Left lobe of liver (tissue), 2 donors: ENCODE data around the gene FAM72B. TPM values are rescaled to one million over a fixed set of nuclear protein-coding genes. Genes with fewer than 3 reads are reported as not detected.
"Not testable (repeated sequence)": the region's sequence is repeated elsewhere in the genome, so short reads cannot be mapped to it uniquely, and the experiment has no call there.

Experiments
- ATAC-seq: fragments of 200-7000 bp; cut with Tn5 transposase; one replicate; pipeline ENCODE4 v1.9.1; 2020; ENCODE audit warnings: mild to moderate bottlenecking, moderate library complexity
- DNase-seq: peaks from one replicate; pipeline ENCODE4 v3.0.0-alpha.2; 2020; ENCODE audit warnings: low spot score
- total RNA-seq: library from RNA; stranded (reverse); gene quantifications from one replicate; pipeline ENCODE4 v1.2.1, GENCODE V29; 2021
- donor health status: DM: no; HTN: no; CAD: no; lungs with moderate emphysema.
- donor health status: DM: no; HTN: yes; CAD: no.

Gene FAM72B
- total RNA-seq: 0.13 TPM

DNA sequence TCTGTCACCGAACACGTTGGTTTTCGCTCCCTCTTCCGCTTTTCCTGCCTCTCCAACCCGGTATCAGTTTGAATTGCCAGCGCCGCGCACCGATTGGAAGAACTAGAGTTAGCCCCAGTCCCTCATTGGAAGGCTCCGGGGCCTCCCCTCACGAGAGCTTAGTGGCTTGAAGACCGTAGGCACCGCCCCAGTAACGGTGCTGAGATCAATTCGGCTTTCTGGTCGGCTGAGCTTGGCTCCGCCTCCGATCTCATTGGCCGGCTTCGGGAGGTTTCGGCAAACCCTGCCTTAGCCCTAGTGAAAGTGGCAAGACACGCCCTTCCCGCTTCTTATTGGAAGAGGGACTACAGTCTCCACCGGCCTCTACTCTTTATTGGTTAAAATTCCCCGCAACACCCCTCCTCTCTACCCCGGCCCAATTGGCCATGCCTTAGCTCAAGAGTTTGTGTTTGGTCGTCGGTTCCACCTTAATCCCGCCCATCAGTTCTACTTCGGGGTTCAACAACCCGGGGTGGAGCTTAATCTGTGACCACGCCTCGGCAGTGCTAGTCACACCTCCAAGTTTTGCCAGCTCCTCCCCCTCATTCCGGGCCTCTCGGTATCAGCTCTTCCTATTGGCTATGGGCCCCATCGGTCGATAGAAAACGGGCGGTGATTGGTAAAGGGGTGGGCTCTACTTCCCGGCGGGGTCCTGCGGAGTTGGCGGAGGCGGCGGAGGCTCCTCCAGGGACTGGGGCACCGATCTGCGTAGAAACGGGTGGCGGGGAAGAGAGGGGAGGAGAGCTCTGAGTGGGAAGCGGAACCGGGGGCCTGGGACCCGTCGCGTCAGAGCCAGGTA lies at the start of gene FAM72B, which contains the start of gene SRGAP2C:
Gene FAM72B, minus strand, starts transcription at position 51 of the 838 bp plus-strand sequence. CDS start 851 bp downstream, outside the sequence.
Gene SRGAP2C, plus strand, starts transcription at position 686 of the 838 bp plus-strand sequence. CDS start 2,472 bp downstream, outside the sequence.
- ATAC-seq: peak; percentile 81
- DNase-seq: peak; percentile 94

DNA sequence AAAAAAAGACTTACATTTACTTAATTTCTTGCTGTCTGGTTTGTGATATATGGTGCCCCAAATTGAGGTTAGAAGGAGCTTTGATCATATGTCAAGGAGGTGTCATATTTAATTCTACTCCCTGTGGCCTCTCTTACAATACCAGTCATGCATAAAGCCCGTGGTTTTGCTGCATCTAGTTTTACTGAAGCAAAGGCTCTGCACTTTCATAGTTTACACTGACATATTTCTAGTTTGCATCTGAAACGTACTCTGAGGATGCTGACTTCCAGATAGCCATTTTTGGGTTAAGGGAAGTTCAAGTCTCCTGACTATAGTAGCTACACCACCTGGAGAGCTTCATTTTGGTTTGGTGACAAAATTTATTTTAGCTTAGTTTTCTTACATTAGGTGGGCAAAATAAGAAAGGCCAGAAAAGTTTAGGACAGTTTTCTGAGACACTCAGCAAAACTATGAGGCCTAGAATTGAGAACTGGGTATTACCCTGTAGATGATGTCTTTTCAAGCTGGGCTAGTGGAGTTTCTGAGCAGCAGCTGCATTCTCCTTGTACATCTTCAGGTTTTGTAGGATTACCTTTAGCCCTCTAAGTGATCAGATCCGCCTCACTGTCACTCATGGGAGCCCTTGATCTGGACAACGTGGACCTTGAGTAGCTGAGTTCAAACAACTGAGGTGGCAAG lies 48.4 kb upstream of the FAM72B start:
- not testable (repeated sequence) for ATAC-seq, DNase-seq

DNA sequence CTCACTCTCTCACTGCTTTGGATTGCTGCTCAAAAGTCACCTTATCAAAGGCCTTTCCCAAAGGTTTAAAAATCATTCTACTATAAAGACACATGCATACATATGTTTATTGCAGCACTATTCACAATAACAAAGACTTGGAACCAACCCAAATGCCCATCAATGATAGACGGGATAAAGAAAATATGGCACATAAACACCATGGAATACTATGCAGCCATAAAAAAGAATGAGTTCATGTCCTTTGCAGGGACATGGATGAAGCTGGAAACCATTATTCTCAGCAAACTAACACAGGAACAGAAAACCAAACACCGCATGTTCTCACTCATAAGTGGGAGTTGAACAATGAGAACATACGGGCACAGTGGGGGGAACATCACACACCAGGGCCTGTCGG lies 46.5 kb upstream of the FAM72B start:
- not testable (repeated sequence) for DNase-seq, ATAC-seq

DNA sequence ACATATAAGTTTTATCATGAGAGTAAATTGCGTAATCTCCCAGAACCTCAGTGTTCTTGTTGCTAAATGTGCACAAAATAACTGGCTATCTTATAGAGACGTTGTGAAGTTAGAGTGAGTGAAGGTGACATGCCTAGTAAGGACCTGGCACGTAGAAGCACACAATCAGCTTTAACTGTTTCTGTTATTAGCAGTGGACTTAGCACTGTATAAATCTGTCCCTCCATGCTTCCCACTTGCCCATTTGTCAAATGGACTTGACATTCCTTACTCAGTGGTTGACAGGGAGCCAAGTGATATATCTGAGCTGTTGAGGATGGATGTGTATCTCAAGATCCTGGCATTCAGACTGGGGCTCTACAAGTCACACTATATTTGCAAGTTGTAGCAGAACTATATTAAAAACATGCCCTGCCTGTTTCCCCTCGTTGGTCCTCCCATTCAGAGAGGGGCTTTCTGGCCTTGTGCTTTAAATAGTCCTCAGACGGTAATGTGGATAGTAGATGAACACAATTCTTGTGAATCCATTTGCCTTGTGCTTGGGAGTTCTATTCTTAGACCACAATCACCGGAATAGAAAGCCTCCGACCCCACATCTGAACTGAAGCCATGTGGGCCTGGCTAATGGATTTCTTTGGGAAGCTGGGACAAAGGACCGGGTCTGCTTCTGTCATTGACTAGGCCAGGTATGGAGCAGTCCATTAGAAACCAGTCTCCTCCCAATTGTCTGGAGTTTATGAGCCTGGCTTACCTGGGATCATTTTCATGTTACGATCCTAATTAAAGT lies 43.6 kb upstream of the FAM72B start:
- not testable (repeated sequence) for DNase-seq, ATAC-seq

DNA sequence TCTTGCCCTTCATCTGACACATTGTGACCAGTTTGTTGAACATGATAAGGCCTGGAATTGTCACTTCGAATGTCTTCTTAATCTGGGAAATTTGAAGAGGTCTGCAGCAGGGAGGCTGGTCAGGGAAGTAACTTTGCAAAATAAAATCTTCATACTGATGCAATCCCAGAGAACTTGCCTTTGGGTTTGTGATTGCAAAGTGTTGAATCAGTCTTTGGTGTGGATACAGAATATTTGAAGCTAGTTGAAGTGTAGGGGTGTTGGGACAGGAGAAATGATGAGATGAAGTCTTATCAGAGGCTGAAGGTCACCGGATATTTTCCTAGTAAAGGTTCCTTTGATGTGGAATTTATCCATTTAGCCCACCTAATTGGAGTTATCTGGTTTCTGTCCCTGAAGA lies 42.8 kb upstream of the FAM72B start:
- ATAC-seq: not testable (repeated sequence)

DNA sequence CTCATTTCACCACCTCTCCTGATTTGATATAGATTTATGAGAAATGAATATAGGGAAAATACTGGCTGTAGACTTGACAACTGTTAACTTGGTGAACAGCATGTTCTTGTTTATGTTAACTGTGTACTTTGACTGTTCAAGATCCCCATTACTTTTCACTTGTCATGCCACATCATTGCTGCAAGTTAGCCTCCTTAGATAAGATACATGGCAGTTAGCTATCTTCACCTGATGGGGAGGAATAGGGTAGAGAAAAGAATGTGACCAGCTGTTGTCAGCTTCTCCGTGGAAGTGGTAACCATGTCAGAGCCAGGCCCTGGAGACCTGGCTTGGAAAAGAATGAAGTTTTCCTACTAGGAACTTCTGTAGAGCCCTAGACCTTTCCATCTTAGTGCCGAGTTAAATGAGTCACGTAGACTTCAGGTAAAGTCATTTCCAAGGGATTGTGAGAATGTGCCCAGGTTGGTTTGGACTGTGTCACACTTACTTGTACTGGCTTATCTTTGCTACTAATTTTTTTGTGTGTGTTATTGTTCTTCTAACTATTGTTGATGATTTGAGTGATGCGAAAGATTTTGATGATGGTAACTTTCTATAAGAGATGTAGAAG lies 42.3 kb upstream of the FAM72B start:
- not testable (repeated sequence) for DNase-seq, ATAC-seq

More for the DNA sequence above, 42.8 kb upstream of the FAM72B start:
- not testable (repeated sequence) for DNase-seq

DNA sequence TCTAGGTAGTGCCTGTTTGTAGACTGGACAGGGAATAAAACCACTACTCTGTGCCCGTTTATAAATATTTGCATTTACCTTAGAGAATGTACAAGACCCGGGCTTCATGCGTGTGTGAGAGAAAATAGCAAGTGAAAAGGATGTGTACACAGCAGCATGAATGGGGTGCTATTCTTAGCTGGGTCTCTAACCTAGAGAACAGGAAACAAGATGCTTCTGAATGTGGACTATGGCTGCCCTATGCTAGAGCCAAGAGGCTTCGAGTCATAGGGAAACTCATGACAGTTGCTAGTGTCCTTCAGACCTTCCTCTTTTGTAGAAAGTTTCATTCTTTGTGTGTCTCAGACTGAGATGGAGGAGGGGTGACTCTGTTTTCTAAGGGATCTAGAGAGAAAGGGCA lies 40.6 kb upstream of the FAM72B start:
- not testable (repeated sequence) for DNase-seq
- ATAC-seq: peak; percentile 61

DNA sequence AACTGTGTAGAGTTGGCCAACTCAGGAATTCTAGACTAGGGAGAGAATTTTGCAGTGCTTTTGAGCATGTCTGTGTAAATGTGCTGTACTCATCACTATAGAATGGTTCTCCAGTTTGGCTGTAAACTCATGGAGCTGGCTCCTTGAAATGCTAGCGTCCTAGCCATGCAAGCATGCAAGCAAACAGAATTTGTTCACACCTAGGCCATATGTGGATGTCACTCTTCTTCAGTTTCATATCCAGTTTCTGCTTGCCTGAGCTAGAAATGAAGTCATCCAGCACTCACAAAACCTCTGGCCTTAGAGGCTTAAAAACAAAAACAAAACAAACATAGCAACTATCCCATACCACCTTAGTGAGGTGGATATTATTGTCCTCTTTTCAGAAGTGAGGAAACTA lies 37.6 kb upstream of the FAM72B start:
- not testable (repeated sequence) for ATAC-seq, DNase-seq

DNA sequence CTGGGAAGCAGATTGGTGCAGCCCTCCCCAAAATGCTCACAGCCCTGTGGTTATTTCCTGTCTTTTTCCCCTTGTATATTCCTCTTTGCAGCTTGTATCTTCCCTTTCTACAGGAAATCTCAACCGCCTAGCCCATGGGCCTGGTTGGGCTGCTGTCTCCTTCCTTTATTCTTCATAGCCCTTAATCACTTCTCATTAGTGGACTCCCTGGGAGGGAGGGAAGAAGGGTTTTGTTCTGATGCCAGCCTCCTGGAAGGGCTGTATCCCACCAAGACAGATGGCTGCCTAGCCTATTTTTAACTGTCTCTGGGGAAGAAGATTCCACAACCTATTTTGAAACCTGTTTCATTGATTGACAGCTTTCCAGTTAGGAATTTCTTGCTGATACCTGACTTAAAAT lies 32.5 kb upstream of the FAM72B start:
- not testable (repeated sequence) for ATAC-seq

DNA sequence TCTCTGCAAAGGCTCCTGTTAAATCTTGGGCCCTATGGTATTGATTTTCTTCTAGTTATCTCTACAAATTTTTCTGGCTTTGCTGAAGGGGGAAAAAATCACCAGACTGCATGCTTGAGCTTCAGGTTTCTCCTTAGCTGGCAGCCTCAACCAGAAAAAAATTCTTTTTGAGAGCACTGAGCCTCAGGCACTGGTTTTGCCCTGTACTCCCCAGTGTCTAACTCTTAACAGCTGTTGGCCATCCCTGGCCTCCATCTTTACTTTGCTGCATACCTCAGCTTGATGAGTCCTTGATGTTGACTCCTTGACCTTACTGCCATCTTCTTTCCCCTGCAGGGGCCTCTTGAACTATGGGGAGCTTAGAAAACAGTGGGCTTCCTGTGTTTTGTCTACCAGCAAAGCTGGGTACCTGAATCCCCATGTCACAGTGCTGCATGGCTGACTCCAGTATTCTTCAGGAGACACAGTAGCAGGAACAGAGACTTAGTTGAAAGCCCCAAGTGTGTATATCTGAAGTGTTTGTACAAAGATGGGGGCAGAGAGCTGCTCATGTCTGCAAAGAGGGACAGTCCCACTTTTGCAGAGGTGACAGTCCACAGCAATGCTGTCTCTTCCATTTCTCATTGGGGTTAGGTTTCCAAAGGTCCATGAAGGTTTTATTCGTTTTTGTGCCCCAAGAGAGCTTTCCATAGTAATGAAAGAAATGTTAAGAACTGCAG lies 31.7 kb upstream of the FAM72B start:
- ATAC-seq, DNase-seq: not testable (repeated sequence)

More for the DNA sequence above, 32.5 kb upstream of the FAM72B start:
- not testable (repeated sequence) for DNase-seq

DNA sequence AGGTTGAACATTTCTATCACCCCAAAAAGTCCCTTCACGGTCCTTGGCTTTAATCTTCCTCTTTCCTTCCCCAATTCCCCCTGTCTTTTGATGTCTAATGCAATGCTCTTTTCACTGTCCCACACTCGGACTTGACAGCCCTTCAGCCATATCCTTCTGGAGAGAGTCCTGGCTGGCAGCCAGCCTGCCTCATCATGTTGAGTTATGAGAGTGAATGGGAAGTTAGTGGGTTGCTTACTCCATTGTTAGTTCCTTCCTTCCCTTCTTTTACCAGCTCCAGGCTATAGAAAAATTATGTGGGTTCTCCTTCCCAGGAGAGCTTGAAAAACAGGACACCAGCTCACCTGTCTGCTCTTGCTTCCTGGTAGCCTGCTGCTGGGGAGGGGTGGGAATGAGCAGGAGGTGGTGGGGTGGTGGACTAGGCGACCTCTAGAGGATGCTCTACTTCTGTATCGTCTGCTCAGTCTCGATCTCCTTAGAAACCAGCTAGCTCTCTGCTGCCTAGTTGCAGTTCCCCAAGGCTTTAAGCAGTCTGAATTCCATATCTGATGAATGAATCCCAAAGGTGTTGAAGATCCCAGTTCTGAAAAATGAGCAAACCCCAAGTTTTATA lies 30.5 kb upstream of the FAM72B start:
- ATAC-seq: peak; percentile 37
- DNase-seq: not testable (repeated sequence)

DNA sequence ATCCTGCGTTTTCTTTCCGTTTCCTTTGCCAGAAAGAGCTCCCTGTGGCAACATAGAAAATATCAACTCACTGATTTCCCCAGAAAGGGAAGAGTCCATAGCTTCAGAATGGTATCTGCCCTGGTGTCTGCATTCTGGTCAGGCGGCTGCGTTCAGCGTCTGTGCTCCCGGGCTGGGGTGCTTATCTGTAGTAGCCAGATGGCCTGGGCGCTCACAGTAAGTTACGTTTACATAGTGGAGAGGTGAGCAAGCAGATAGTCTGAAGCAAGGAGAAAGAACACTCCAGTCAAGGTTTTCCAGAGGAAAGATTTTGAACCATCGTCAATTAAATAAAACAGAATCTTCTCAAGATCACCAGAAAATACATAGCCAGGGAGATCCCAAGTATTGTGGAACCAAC lies 29.4 kb upstream of the FAM72B start:
- ATAC-seq, DNase-seq: not testable (repeated sequence)

DNA sequence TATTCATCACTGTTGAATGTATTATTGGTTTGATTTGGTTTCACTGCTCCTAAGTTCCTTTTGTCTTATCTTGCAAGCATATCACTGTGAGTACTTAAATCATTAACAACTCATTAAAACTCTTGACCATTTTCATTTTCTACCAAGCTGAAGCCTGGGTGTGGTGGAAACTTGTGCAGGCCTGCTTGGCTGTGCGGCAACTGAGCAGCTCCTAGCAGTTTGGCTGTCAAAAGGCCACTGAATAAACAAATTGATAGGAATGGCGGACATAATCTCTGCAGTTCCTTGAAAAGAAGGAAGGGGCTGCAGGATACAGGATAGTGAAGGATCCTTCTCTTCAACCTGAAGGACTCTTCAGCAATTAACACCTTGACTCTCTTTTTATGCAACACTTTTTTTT lies 26.6 kb upstream of the FAM72B start:
- not testable (repeated sequence) for ATAC-seq, DNase-seq

DNA sequence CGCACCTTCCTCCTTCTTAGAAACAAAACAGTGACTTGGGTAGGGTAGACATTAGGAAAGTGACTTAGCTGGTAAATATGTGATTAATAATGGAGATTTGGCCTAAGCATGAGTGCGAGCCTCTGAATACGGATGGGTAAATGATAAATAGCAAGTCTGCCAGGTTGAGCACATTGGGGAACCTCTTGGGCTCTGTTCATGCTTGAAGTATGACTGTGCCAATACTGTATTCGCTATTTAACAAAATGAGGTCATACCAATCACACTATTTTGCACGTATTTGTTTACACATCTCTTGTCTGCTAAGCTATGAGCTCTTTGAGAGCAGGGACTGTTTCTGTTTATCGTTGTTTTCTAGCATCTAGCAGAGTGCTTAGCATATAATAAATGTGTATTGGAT lies 24.2 kb upstream of the FAM72B start:
- not testable (repeated sequence) for DNase-seq, ATAC-seq

DNA sequence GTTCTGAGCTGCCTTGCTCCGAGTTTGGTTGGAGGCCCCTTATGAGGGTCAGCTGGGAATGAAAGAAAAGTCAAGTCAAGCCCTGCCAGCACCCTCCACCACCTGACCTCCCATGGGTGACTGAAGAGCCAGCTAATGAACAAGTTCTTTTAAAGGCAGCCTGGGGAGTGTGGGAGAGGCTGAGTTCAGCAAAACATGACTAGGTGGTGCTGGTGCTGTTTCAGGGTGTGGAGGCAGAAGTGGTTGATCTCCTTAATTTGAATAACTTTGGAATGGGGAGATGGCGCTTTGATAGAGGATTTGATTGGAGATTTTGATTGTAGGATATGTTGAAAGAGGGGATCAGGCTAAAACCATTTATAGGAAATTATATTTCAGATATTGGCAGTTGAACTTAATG lies 23.2 kb upstream of the FAM72B start:
- not testable (repeated sequence) for ATAC-seq, DNase-seq

DNA sequence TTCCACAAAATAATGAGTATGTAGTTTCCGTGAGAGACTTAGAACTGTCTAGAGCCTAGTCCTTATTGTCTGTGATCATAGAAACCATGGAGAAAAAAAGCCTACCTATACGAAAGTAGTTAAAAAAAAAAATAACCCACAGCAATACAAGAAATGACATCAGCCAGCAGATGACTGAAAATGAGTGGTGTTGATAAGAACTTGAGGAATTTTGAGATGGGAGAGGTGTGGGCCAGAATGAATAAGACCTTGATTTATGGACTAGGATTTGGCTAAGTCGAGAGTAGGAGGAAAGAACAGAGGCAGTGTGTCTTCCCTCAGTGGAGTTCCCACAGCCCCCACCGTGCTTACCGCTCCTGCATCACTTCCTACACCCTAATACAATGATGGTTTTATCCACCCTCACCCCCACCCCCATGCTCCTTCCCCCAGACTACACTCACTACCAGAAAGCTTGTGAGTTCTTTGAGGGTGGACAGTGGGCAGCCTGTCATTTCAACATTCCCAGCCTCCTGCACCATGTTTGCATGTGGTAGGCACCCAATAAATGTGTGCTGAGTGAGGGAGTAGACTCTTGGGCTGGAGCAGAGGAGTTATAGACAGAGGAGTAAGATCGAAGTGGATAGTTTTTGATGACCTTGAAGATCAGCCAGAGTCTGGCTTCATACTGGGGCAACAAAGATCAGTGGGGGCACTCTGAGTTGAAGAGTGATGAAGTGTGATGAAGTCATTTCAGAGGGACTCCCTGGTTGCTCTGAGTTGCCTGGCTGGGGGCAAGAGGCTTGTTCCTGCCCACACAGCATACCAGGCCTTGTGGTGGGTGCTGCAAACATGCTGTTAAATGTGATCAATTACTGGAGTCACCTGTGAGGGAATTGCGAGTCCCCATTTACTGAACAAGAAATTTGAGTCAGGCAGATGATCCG lies 21.9 kb upstream of the FAM72B start:
- not testable (repeated sequence) for ATAC-seq, DNase-seq

DNA sequence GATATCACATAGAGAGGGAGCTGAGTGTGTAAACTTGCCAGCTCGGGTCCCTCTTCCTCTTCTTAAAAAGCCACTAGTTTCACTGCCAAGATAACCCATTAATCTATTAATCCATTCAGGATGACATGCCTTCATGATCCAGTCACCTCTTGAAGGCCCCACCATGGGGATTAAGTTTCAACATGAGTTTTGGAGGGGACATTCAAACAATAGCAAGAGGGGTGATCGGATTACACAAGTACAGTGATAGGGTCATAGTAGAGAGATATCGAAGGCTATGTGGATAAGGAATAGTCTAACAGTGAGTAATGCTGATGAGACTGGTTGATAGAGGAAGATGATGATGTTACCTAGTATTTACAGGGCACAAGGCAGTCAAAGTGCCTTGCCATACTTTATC lies 18.8 kb upstream of the FAM72B start:
- not testable (repeated sequence) for DNase-seq, ATAC-seq
